ENCODE data around the gene LILRA5. TPM values are rescaled to one million over a fixed set of nuclear protein-coding genes. Genes with fewer than 3 reads are reported as not detected.

LILRA5 gene
- total RNA-seq, 1 donor from 2014 or later: 1.9 TPM

DNA sequence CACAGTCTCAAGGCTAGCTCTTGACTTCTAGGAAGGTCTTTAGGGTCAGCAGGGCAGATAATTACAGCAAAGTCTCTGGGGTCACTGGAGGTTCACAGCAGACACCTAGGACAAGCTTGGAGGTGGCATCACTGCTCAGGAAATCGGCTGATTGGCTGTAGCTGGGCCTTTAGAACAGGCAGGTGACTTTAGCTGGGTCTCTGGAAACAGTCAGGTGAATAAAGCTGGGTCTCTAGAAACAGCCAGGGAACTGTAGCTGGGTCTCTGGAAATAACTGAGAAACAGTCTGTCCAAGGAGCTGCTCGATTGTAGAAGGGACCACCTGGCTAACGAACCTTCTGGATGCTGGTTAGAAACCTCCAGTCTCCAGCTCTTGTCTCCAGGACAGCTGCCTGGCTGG is 41.8 kb upstream of the LILRA5 start:
- DNase-seq (ENCODE audit: low read depth): no peak
- TF ChIP-seq, protein P1, sequence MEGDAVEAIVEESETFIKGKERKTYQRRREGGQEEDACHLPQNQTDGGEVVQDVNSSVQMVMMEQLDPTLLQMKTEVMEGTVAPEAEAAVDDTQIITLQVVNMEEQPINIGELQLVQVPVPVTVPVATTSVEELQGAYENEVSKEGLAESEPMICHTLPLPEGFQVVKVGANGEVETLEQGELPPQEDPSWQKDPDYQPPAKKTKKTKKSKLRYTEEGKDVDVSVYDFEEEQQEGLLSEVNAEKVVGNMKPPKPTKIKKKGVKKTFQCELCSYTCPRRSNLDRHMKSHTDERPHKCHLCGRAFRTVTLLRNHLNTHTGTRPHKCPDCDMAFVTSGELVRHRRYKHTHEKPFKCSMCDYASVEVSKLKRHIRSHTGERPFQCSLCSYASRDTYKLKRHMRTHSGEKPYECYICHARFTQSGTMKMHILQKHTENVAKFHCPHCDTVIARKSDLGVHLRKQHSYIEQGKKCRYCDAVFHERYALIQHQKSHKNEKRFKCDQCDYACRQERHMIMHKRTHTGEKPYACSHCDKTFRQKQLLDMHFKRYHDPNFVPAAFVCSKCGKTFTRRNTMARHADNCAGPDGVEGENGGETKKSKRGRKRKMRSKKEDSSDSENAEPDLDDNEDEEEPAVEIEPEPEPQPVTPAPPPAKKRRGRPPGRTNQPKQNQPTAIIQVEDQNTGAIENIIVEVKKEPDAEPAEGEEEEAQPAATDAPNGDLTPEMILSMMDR (IDR thresholded peaks at IDR 0.05; ENCODE audit: insufficient read depth, low read length, poor library complexity, severe bottlenecking): no peak
- Histone ChIP-seq H3K4me3 (ENCODE audit: low read depth, low read length) (no peak overlapping the region), H3K36me3 (ENCODE audit: control insufficient read depth, insufficient read depth, low read length) (no peaks in the 10 kb centered on the region), H3K27me3 (ENCODE audit: control insufficient read depth, insufficient read depth, low read length) (no peaks in the 10 kb centered on the region)

DNA sequence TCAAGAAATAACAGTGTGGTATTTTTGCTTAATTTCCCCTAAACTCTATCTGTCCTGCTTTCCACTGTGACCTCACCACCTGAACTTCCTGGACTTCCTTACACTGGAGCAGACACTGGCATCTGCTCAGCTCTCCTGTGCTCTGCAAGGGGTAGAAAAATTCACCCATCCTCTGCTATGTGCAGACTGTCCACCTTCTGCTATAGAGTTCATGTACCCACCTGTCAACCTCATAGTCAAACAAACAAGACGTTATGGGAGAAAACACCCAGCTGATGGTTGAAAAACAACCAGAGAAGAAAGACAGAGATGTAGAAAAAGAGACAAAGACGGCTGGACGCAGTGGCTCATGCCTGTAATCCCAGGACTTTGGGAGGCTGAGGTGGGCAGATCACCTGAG is 39.6 kb upstream of the LILRA5 start:
- Histone ChIP-seq H3K27me3 (ENCODE audit: control insufficient read depth, insufficient read depth, low read length) (no peaks in the 10 kb centered on the region), H3K4me3 (ENCODE audit: low read depth, low read length) (no peak overlapping the region), H3K36me3 (ENCODE audit: control insufficient read depth, insufficient read depth, low read length) (no peaks in the 10 kb centered on the region)
- no peak for DNase-seq (ENCODE audit: low read depth)
- TF ChIP-seq, protein P1 (IDR thresholded peaks at IDR 0.05; ENCODE audit: insufficient read depth, low read length, poor library complexity, severe bottlenecking): no peak

DNA sequence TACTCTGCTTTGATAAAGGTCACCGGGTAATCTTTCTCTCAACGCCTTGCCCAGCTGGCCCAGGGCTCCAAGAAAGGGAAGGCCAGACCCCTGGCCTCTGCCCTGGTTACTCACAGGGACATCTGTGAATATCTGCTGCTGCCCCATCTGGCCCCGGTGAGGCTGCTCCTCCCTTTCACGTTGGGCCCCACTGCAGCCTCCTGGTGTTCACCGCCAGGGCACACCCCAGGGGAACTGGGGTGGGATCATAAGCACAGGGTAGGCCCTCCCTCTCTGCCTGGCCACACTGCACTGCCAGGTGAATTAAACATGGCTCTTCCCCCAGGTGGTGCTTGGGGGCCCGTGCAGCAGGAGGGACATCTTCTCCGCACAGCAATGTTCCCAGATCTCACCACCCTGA is 39.1 kb upstream of the LILRA5 start:
- no peak for DNase-seq (ENCODE audit: low read depth)
- H3K27me3 ChIP-seq (ENCODE audit: control insufficient read depth, insufficient read depth, low read length): no peaks in the 10 kb centered on the region
- H3K36me3 ChIP-seq (ENCODE audit: control insufficient read depth, insufficient read depth, low read length): no peaks in the 10 kb centered on the region
- TF ChIP-seq, protein P1 (IDR thresholded peaks at IDR 0.05; ENCODE audit: insufficient read depth, low read length, poor library complexity, severe bottlenecking): no peak
- H3K4me3 ChIP-seq (ENCODE audit: low read depth, low read length): no peak overlapping the region

DNA sequence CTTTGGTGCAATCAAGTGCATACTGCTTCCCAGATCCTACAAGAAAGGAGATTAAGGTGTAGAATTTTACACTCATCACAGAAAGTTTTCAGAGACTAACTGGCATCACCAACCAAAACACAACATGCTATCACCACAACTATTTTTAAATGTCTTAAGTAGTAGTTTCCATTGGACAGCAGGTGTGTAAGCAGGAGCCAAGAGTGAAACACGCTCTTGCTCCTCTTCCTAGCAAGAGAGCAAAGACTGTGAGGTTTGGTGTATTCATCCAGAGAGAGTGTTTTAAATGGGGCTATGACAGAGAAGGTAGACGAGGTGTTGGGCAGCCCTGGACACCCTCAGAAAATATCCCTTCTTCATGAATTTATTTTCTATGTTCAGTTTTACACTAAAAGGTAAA is 38.5 kb upstream of the LILRA5 start:
- DNase-seq (ENCODE audit: low read depth): no peak

DNA sequence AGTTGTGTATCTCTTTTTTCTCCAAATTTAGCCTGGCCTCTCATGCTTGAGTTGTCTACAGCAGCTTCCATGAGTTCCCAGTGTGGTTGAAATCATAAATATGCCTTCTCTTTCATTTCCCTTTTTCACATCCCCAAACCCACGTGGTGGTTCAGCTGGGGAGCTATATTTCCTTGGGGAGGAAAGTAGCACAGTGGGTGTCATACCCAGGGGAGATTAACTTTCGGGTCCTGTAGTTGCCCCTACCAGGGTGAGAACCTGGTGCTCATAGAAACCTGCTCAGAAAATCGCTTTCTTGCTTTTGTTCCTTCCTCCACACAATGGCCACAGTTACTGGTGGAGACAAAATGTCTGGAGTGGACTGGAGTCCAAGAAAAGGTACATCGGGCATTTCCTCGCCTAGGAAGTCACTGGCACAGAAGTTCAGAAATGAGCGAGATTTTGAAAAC is 33.0 kb upstream of the LILRA5 start:
- Histone ChIP-seq H3K36me3 (ENCODE audit: control insufficient read depth, insufficient read depth, low read length) (no peaks in the 10 kb centered on the region), H3K27me3 (ENCODE audit: control insufficient read depth, insufficient read depth, low read length) (no peaks in the 10 kb centered on the region), H3K4me3 (ENCODE audit: low read depth, low read length) (no peak overlapping the region)
- DNase-seq (ENCODE audit: low read depth): no peak
- TF ChIP-seq, protein P1 (IDR thresholded peaks at IDR 0.05; ENCODE audit: insufficient read depth, low read length, poor library complexity, severe bottlenecking): no peak

More for the DNA sequence above, 38.5 kb upstream of the LILRA5 start:
- H3K4me3 ChIP-seq (ENCODE audit: low read depth, low read length): no peak overlapping the region
- H3K36me3 ChIP-seq (ENCODE audit: control insufficient read depth, insufficient read depth, low read length): no peaks in the 10 kb centered on the region
- TF ChIP-seq, protein P1 (IDR thresholded peaks at IDR 0.05; ENCODE audit: insufficient read depth, low read length, poor library complexity, severe bottlenecking): no peak
- no peaks in the 10 kb centered on the region for H3K27me3 ChIP-seq (ENCODE audit: control insufficient read depth, insufficient read depth, low read length)

DNA sequence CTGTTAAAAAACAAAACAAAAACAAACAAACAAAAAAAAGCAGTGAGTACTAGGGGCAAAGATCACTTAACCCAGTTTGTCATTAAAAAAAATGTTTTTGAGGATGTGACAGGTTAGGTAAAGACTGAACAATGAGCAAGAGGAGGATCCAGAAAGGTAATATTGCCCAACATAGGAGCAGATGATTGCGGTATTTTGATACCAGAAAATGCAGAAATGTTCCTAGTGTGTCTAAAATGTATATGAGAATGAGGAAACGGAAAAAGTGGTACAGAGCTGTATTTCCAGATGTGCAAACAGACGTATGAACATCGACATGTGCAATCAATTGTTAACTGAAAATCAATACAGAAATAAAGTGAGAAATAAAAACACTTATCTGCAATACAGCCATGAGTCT is 30.9 kb upstream of the LILRA5 start:
- no peaks in the 10 kb centered on the region for H3K27me3 ChIP-seq (ENCODE audit: control insufficient read depth, insufficient read depth, low read length)
- no peak overlapping the region for H3K4me3 ChIP-seq (ENCODE audit: low read depth, low read length)
- TF ChIP-seq, protein P1 (IDR thresholded peaks at IDR 0.05; ENCODE audit: insufficient read depth, low read length, poor library complexity, severe bottlenecking): no peak
- no peaks in the 10 kb centered on the region for H3K36me3 ChIP-seq (ENCODE audit: control insufficient read depth, insufficient read depth, low read length)
- DNase-seq (ENCODE audit: low read depth): no peak

Data from kidney epithelial cell (primary cell).